ENCODE results near the gene LARGE1. TPM values are rescaled to one million over a fixed set of nuclear protein-coding genes. Genes with fewer than 3 reads are reported as not detected.
A peak's percentile ranks its signal among the peaks of the same experiment; 100 is the strongest.

LARGE1 gene
- total RNA-seq, 4 donors from 2014 or later, result 11.8 to 33.2 (median 22.6) TPM

GRCh38 chr22:33350491-33350890 is 569.8 kb downstream of the LARGE1 start:
- no peak for DNase-seq (ENCODE audit: low spot score in 2 of 2)
- no peak for TF ChIP-seq POLR2A (IDR thresholded peaks at IDR 0.05)
- TF ChIP-seq, protein P1, sequence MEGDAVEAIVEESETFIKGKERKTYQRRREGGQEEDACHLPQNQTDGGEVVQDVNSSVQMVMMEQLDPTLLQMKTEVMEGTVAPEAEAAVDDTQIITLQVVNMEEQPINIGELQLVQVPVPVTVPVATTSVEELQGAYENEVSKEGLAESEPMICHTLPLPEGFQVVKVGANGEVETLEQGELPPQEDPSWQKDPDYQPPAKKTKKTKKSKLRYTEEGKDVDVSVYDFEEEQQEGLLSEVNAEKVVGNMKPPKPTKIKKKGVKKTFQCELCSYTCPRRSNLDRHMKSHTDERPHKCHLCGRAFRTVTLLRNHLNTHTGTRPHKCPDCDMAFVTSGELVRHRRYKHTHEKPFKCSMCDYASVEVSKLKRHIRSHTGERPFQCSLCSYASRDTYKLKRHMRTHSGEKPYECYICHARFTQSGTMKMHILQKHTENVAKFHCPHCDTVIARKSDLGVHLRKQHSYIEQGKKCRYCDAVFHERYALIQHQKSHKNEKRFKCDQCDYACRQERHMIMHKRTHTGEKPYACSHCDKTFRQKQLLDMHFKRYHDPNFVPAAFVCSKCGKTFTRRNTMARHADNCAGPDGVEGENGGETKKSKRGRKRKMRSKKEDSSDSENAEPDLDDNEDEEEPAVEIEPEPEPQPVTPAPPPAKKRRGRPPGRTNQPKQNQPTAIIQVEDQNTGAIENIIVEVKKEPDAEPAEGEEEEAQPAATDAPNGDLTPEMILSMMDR (IDR thresholded peaks at IDR 0.05), result no peak
- WGBS, 2 donors, result 84 to 86% methylated on average over 8 of the region's 8 CpGs
- intact Hi-C loops (cut with DNase I; ENCODE audit: low total_unique reads), result no loop called here
- no peak overlapping the region for H3K4me3 ChIP-seq (ENCODE audit: low read depth, poor library complexity, severe bottlenecking)

DNA sequence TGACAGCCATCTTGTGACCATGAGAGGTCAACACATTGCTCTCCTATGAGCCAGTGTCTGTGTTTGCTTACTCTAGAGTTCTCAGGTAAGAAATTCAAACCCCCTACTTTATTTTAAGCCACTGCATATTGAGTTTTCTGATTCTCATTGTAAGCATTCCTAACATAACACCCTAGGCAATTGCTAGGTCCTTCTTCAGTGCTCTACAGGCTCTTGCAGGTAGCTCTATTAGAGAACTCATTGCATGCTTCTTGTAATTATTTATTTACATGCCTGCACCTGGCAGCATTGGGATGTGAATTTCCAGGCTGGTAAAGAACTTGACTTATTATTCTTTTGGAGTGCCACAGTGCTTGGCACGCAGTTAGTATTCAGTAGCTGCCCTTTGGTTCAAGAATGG is 573.3 kb downstream of the LARGE1 start:
- intact Hi-C loops (cut with DNase I; ENCODE audit: low total_unique reads), result no loop called here
- WGBS, 2 donors, result 73 to 87% methylated on average over 1 of the region's 1 CpG
- H3K4me3 ChIP-seq (ENCODE audit: low read depth, poor library complexity, severe bottlenecking), result no peak overlapping the region
- TF ChIP-seq, protein P1 (IDR thresholded peaks at IDR 0.05), result no peak
- no peak for TF ChIP-seq POLR2A (IDR thresholded peaks at IDR 0.05)
- DNase-seq (ENCODE audit: low spot score in 2 of 2), result no peak

- no peak overlapping the region for H3K4me3 ChIP-seq (ENCODE audit: low read depth, poor library complexity, severe bottlenecking)
- peak in 1 of 2 donors; percentile 26 for DNase-seq (ENCODE audit: low spot score in 2 of 2)
- intact Hi-C loops (cut with DNase I; ENCODE audit: low total_unique reads), result no loop called here
- no peak for TF ChIP-seq POLR2A (IDR thresholded peaks at IDR 0.05)
- TF ChIP-seq, protein P1 (IDR thresholded peaks at IDR 0.05), result no peak
- WGBS, 2 donors, result 92 to 93% methylated on average over 8 of the region's 8 CpGs
Observed at GRCh38 chr22:33341611-33342010, 578.7 kb downstream of the LARGE1 start.

- H3K4me3 ChIP-seq (ENCODE audit: low read depth, poor library complexity, severe bottlenecking), result no peak overlapping the region
- DNase-seq (ENCODE audit: low spot score in 2 of 2), result no peak
- 85 to 91% methylated on average over 10 of the region's 10 CpGs for WGBS, 2 donors
- intact Hi-C loops (cut with DNase I; ENCODE audit: low total_unique reads), result no loop called here
- no peak for TF ChIP-seq POLR2A (IDR thresholded peaks at IDR 0.05)
- TF ChIP-seq, protein P1 (IDR thresholded peaks at IDR 0.05), result no peak
Observed at GRCh38 chr22:33337524-33337923, 582.8 kb downstream of the LARGE1 start.

DNA sequence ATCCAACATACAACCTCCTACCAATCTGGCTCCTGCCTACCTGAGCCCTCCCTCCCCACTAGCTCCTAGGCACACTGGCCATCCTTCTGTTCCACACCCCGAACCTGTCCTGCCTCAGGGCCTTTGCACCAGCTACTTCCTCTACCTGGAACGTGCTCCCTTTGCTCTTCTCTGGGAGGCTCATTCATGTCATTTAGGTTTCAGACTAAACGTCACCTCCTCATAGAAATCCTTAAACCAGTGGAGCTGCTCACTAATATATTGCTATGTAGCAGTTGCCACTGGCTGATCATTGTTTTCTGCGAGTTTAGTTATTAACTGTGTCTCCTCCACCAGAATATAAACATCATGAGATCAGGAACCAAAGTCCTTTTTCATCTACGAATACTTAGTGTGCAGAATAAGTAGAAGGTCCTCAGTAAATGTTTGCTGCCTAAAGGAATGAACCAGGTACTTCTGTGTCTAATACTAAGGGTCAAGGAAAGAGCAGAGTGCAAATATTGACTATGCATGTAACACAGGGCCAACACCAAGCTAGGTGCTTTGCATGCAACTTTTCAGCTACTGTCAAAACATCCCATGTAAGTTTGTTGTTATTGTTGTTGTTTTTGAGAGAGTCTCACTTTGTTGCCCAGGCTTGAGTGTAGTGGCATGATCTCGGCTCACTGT is 584.5 kb downstream of the LARGE1 start:
- no peak for TF ChIP-seq POLR2A (IDR thresholded peaks at IDR 0.05)
- TF ChIP-seq, protein P1 (IDR thresholded peaks at IDR 0.05), result no peak
- intact Hi-C loops (cut with DNase I; ENCODE audit: low total_unique reads), result no loop called here
- DNase-seq (ENCODE audit: low spot score in 2 of 2), result peak in 1 of 2 donors; percentile 58
- H3K4me3 ChIP-seq (ENCODE audit: low read depth, poor library complexity, severe bottlenecking), result no peak overlapping the region
- 83 to 91% methylated on average over 6 of the region's 6 CpGs for WGBS, 2 donors

DNA sequence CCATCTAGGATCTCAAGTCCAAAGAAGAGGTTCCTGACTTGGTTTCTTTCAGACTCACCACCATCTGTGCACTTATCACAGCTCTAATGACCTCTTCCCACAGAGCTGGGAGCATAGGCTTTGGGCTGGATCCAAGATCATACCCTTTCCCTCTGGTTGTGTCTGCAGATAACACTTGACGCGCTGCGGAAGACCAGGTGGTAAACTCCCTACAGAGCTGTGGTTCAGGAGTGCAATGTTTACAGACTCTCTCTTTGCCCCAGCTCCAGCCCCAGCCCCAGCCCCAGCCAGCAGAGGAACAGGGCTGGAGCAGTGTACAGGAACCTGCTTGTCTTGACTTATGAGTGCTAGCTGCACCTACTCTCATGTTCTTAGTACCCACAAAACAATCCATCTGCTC is 587.7 kb downstream of the LARGE1 start:
- peak in 1 of 2 donors; percentile 25 for DNase-seq (ENCODE audit: low spot score in 2 of 2)
- no peak for TF ChIP-seq POLR2A (IDR thresholded peaks at IDR 0.05)
- TF ChIP-seq, protein P1 (IDR thresholded peaks at IDR 0.05), result no peak
- WGBS, 2 donors, result 87 to 100% methylated on average over 3 of the region's 3 CpGs
- intact Hi-C loops (cut with DNase I; ENCODE audit: low total_unique reads), result no loop called here
- no peak overlapping the region for H3K4me3 ChIP-seq (ENCODE audit: low read depth, poor library complexity, severe bottlenecking)
